Osteoblast (primary cell): ENCODE data around the gene BEND3. TPM values are rescaled to one million over a fixed set of nuclear protein-coding genes. Genes with fewer than 3 reads are reported as not detected.

ENCODE experiments used
- DNase-seq: peaks from one replicate; pipeline ENCODE4 v3.0.0; 2011; ENCODE audit warnings: low spot score, mixed read lengths; ENCODE audit not compliant: insufficient read length; ENCODE audit errors: missing footprints
- H2AFZ ChIP-seq: 2 replicates; pipeline ENCODE4 v1.6.0; 2011; ENCODE audit warnings: mild to moderate bottlenecking, low read length
- H3K27ac ChIP-seq: 2 replicates; pipeline ENCODE4 v1.5.1; 2011; ENCODE audit warnings: mild to moderate bottlenecking, low read depth, low read length, moderate library complexity
- H3K27me3 ChIP-seq: 2 replicates; pipeline ENCODE4 v1.6.0; 2012; ENCODE audit warnings: mild to moderate bottlenecking, control low read depth, inconsistent platforms, low read length, moderate library complexity; ENCODE audit not compliant: insufficient read depth
- H3K36me3 ChIP-seq: 2 replicates; pipeline ENCODE4 v1.5.1; 2011; ENCODE audit warnings: mild to moderate bottlenecking, low read length, control low read depth, moderate library complexity; ENCODE audit not compliant: insufficient read depth
- H3K4me1 ChIP-seq: 2 replicates; pipeline ENCODE4 v1.5.1; 2011; ENCODE audit warnings: mild to moderate bottlenecking, low read length, control low read depth, moderate library complexity; ENCODE audit not compliant: insufficient read depth
- H3K4me2 ChIP-seq: 2 replicates; pipeline ENCODE4 v1.6.0; 2011; ENCODE audit warnings: mild to moderate bottlenecking, low read length; ENCODE audit not compliant: insufficient read depth
- H3K4me3 ChIP-seq: fragments of 200-600 bp; sonication (generic); 3 replicates; pipeline ENCODE4 v1.5.1; 2012; ENCODE audit warnings: mild to moderate bottlenecking, low read length, inconsistent platforms; ENCODE audit not compliant: insufficient read depth
- H3K79me2 ChIP-seq: 2 replicates; pipeline ENCODE4 v1.6.0; 2012; ENCODE audit warnings: mild to moderate bottlenecking, low read length, control low read depth, inconsistent platforms; ENCODE audit not compliant: insufficient read depth
- H3K9me3 ChIP-seq: 2 replicates; pipeline ENCODE4 v1.5.1; 2011; ENCODE audit warnings: low read depth, low read length, control low read depth
- H4K20me1 ChIP-seq: 2 replicates; pipeline ENCODE4 v1.6.0; 2012; ENCODE audit warnings: mild to moderate bottlenecking, low read length, control low read depth; ENCODE audit not compliant: insufficient read depth
- total RNA-seq: library from RNA; depleted of rRNA; stranded (reverse); fragments of >200 nt; gene quantifications from 2 replicates; pipeline ENCODE4 v1.2.3, GENCODE V29; 2012
- TF ChIP-seq, protein P1 (sequence below): IDR thresholded peaks from 2 replicates; pipeline ENCODE4 v1.5.1; 2011; ENCODE audit warnings: mild to moderate bottlenecking, low read depth, low read length, moderate library complexity; ENCODE audit errors: extremely low read depth

BEND3 gene
- total RNA-seq, 1 donor: 3.6 TPM

DNA sequence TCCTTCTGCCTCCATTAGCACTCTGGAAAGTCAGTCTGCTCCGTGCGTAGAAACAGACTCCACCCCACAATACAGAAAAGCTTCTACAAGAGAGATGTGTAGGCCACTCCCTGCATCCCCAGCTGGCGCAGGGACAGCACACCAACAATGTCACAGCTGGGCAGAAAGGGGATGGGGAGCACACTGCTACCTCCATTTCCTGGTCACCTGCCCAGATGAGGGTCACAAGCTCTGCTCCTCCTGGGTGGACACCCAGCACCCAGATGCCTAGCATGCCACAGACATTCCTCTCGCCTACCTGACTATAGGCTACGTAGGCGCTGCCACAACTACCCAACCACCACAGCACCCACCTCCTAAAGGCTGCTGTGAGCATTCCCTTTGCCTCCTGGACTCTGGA lies 12.2 kb downstream of the BEND3 start:
- no peak for DNase-seq
- TF ChIP-seq, protein P1, sequence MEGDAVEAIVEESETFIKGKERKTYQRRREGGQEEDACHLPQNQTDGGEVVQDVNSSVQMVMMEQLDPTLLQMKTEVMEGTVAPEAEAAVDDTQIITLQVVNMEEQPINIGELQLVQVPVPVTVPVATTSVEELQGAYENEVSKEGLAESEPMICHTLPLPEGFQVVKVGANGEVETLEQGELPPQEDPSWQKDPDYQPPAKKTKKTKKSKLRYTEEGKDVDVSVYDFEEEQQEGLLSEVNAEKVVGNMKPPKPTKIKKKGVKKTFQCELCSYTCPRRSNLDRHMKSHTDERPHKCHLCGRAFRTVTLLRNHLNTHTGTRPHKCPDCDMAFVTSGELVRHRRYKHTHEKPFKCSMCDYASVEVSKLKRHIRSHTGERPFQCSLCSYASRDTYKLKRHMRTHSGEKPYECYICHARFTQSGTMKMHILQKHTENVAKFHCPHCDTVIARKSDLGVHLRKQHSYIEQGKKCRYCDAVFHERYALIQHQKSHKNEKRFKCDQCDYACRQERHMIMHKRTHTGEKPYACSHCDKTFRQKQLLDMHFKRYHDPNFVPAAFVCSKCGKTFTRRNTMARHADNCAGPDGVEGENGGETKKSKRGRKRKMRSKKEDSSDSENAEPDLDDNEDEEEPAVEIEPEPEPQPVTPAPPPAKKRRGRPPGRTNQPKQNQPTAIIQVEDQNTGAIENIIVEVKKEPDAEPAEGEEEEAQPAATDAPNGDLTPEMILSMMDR: no peak
- H3K27ac ChIP-seq: no peak overlapping the region

DNA sequence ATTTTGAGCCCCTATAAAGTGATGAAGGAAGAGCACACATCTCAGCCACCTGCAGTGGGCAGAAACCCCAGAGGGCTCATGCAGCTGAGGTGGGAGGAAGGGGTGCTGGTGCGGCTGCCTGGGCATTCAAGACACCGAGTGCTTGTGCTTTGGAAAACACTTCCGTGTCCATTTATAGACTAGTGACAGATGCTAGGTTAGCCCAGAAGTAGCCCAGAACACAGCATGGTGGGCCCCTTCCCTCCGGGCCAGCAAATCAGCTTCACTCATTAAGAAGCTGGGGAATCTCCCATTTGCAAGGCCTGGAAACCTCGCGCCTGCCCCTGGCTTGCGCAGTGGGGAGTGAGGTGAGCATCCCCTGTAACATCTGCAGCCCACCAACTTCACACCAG lies 12.9 kb downstream of the BEND3 start:
- H3K27ac ChIP-seq: no peak overlapping the region
- TF ChIP-seq, protein P1: no peak
- DNase-seq: no peak
- no peak overlapping the region for H3K4me3 ChIP-seq
- no peaks in the 10 kb centered on the region for H4K20me1 ChIP-seq
- no peaks in the 10 kb centered on the region for H3K9me3 ChIP-seq
- H3K4me2 ChIP-seq: no peak overlapping the region
- H3K79me2 ChIP-seq: no peaks in the 10 kb centered on the region
- no peaks in the 10 kb centered on the region for H3K27me3 ChIP-seq
- H2AFZ ChIP-seq: no peak overlapping the region
- H3K36me3 ChIP-seq: no peaks in the 10 kb centered on the region
- no peaks in the 10 kb centered on the region for H3K4me1 ChIP-seq

More for the DNA sequence above, 12.2 kb downstream of the BEND3 start:
- H3K36me3 ChIP-seq: no peaks in the 10 kb centered on the region
- no peak overlapping the region for H3K4me2 ChIP-seq
- H3K27me3 ChIP-seq: no peaks in the 10 kb centered on the region
- H2AFZ ChIP-seq: no peak overlapping the region
- no peaks in the 10 kb centered on the region for H3K9me3 ChIP-seq
- H3K4me1 ChIP-seq: no peaks in the 10 kb centered on the region
- no peaks in the 10 kb centered on the region for H3K79me2 ChIP-seq
- H3K4me3 ChIP-seq: no peak overlapping the region
- no peaks in the 10 kb centered on the region for H4K20me1 ChIP-seq

DNA sequence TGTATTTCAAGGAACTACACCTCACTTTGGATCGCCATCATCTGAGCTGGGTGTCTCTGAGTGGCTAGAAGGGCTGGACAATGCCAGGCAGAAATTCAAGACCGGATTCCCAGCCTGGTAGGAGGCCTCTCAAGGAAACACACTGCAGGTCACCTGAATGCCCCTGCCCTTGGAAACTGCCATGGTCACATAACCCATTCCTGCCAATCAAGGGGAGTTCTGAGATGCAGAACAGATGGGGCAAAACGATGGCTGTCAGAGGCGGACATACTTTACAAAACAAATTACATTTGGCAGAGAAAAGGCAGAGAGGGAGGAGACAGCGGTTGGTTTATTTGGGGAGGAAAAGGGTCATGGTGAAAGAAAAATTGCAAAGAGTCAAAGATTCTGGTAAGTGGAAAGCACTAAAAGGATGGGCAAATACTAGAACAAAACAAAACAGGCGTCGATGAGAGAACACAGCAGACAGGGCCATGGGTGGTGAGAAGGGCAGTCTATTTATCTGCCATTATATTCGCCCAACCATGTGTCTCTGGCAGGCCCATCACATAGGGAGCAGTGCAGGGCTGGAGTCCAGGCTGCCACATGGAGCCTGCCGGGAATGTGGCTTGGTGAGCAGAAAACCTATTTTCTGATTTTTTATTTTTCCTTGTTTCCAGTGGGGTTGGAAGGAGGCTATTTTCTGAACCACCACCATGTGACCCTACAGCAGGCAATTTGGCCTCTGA lies 13.5 kb downstream of the BEND3 start:
- H4K20me1 ChIP-seq: no peaks in the 10 kb centered on the region
- H3K36me3 ChIP-seq: no peaks in the 10 kb centered on the region
- no peaks in the 10 kb centered on the region for H3K4me1 ChIP-seq
- H3K4me2 ChIP-seq: no peak overlapping the region
- no peaks in the 10 kb centered on the region for H3K27me3 ChIP-seq
- no peak overlapping the region for H3K4me3 ChIP-seq
- H3K9me3 ChIP-seq: no peaks in the 10 kb centered on the region
- TF ChIP-seq, protein P1: no peak
- DNase-seq: no peak
- H2AFZ ChIP-seq: no peak overlapping the region
- H3K79me2 ChIP-seq: no peaks in the 10 kb centered on the region
- H3K27ac ChIP-seq: no peak overlapping the region

- Histone ChIP-seq H3K27ac (no peak overlapping the region), H3K36me3 (no peaks in the 10 kb centered on the region), H3K9me3 (no peaks in the 10 kb centered on the region), H3K27me3 (no peaks in the 10 kb centered on the region), H4K20me1 (no peaks in the 10 kb centered on the region), H3K79me2 (no peaks in the 10 kb centered on the region), H2AFZ (no peak overlapping the region), H3K4me1 (no peaks in the 10 kb centered on the region), H3K4me3 (no peak overlapping the region), H3K4me2 (no peak overlapping the region)
- DNase-seq: no peak
- TF ChIP-seq, protein P1: no peak
Observed at GRCh38 chr6:107101211-107101610, 14.1 kb downstream of the BEND3 start.
